K562 (cell line): Measurements from ENCODE around the gene SHB. TPM values are rescaled to one million over a fixed set of nuclear protein-coding genes. Genes with fewer than 3 reads are reported as not detected.

Source experiments
- ATF4 ChIP-seq: fragments of 450-650 bp; formaldehyde crosslinking; IDR thresholded peaks from 2 replicates; pipeline ENCODE4 v1.4.0; 2022; ENCODE audit warnings: mild to moderate bottlenecking, moderate library complexity
- CEBPG ChIP-seq, 3 experiments: fragments of 200-800 bp in 1 of 3; sonication (Bioruptor generic) in 1 of 3; sonication (generic) in 1 of 3; formaldehyde crosslinking in 1 of 3; IDR thresholded peaks in 2 of 3; conservative IDR thresholded peaks in 1 of 3; 2 replicates each; pipeline versions ENCODE4 v1.6.1 to v1.8.0; 2016 to 2022; ENCODE audit warnings: missing compliant biosample characterization in 2 of 3, missing genetic modification characterization in 2 of 3, mild to moderate bottlenecking in 1 of 3, missing genetic modification reagents in 1 of 3
- GATAD2B ChIP-seq: fragments of 450-650 bp; IDR thresholded peaks from 2 replicates; pipeline ENCODE4 v1.6.1; 2017; ENCODE audit warnings: mild to moderate bottlenecking, borderline replicate concordance
- ILF3 ChIP-seq: fragments of 450-650 bp; IDR thresholded peaks from 2 replicates; pipeline ENCODE4 v1.6.1; 2018; ENCODE audit warnings: antibody characterized with exemption, mild to moderate bottlenecking, moderate library complexity, borderline replicate concordance
- KLF10 ChIP-seq: fragments of 250-450 bp; sonication (Bioruptor Pico); IDR thresholded peaks from 2 replicates; pipeline ENCODE4 v1.6.1; 2021; ENCODE audit warnings: matching md5 sums
- KLF16 ChIP-seq: IDR thresholded peaks from 2 replicates; pipeline ENCODE4 v1.6.1; 2016; ENCODE audit warnings: antibody characterized with exemption
- MXD1 ChIP-seq: fragments of 250-450 bp; sonication (Bioruptor Pico); IDR thresholded peaks from 2 replicates; pipeline ENCODE4 v1.8.0; 2021; ENCODE audit warnings: borderline replicate concordance, mild to moderate bottlenecking, moderate library complexity; ENCODE audit not compliant: poor library complexity, severe bottlenecking
- PHF20 ChIP-seq: fragments of 450-650 bp; IDR thresholded peaks from 2 replicates; pipeline ENCODE4 v1.6.1; 2018; ENCODE audit not compliant: partially characterized antibody
- PHTF2 ChIP-seq: fragments of 250-450 bp; sonication (Bioruptor Pico); IDR thresholded peaks from 2 replicates; pipeline ENCODE4 v1.5.0; 2021; ENCODE audit warnings: mild to moderate bottlenecking
- TCF7L2 ChIP-seq: fragments of 150-350 bp; IDR thresholded peaks from 2 replicates; pipeline ENCODE4 v1.6.1; 2016; ENCODE audit warnings: low read depth, mild to moderate bottlenecking, low read length, moderate library complexity
- TCFL5 ChIP-seq: fragments of 250-450 bp; sonication (Bioruptor Pico); conservative IDR thresholded peaks from 2 replicates; pipeline ENCODE4 v1.6.1; 2021; ENCODE audit warnings: mild to moderate bottlenecking, moderate library complexity, matching md5 sums
- THAP12 ChIP-seq: fragments of 250-450 bp; sonication (Bioruptor Pico); IDR thresholded peaks from 2 replicates; pipeline ENCODE4 v1.9.0; 2021; ENCODE audit warnings: mild to moderate bottlenecking, inconsistent platforms
- UBTF ChIP-seq, 2 experiments: IDR thresholded peaks; 2 replicates each; pipeline ENCODE4 v1.6.1; 2012; ENCODE audit warnings: improper control_type of control experiment in 2 of 2, low read depth in 2 of 2, low read length in 2 of 2, borderline replicate concordance in 1 of 2
- ZBTB33 ChIP-seq: sonication (generic); formaldehyde crosslinking; IDR thresholded peaks from 2 replicates; pipeline ENCODE4 v1.8.1; 2023; ENCODE audit warnings: mild to moderate bottlenecking, missing genetic modification reagents
- ZNF239 ChIP-seq: fragments of 250-450 bp; sonication (Bioruptor Pico); IDR thresholded peaks from 2 replicates; pipeline ENCODE4 v1.4.0; 2020; ENCODE audit warnings: mild to moderate bottlenecking
- polyA plus RNA-seq, 8 experiments: library from polyadenylated mRNA; depleted of rRNA in 4 of 8; stranded (reverse) in 5 of 8; unstranded in 3 of 8; fragments of >200 nt; fragmentation: Nextera tagmentation in 2 of 8; fragmentation: Illumina TruSeq in 1 of 8; extraction: Ambion mirVana in 2 of 8; extraction: Trizol in 1 of 8; gene quantifications; 2 replicates each; pipeline versions ENCODE4 v1.2.1 to v1.2.3, GENCODE V29; 2011 to 2014; ENCODE audit warnings: inconsistent platforms in 1 of 8, missing spikeins in 1 of 8
- total RNA-seq, 7 experiments: library from RNA; depleted of rRNA in 6 of 7; stranded (reverse); fragments of >200 nt in 6 of 7; fragmentation: Illumina TruSeq in 2 of 7; extraction: Trizol in 2 of 7; gene quantifications; 2 replicates each; pipeline versions ENCODE4 v1.2.1 to v1.2.3, GENCODE V29; 2011 to 2021; ENCODE audit warnings: low replicate concordance in 1 of 7

The SHB gene
- total and polyA plus RNA-seq, 9 of the 15 experiments (the other 6 are each of a cell fraction or from before 2014, with no cell fraction given) = 0.78 to 16.0 (median 5.3) TPM

GRCh38 chr9:38039907-38040682 lies 28.9 kb downstream of the SHB start (continued):
- no peak for TF ChIP-seq GATAD2B
- TF ChIP-seq UBTF (IDR thresholded peaks at IDR 0.05; ENCODE audit: borderline replicate concordance in 1 of 2, low read depth in 2 of 2, low read length in 2 of 2) = peak in 1 of 2 experiments; percentile 78; a peak in 2 of 4 replicates
- peak; percentile 65; the same call in 1 of the 2 replicates for TF ChIP-seq KLF16
- no peak for TF ChIP-seq TCFL5 (CRISPR knock-in tag)
- TF ChIP-seq ATF4 (CRISPR knock-in tag) = peak; percentile 8; the same call in 1 of the 2 replicates
- no peak for TF ChIP-seq PHF20
- TF ChIP-seq KLF10 (CRISPR knock-in tag) = no peak
- no peak for TF ChIP-seq TCF7L2
- no peak for TF ChIP-seq CEBPG (CRISPR knock-in tag; IDR thresholded peaks at IDR 0.05)
- no peak for TF ChIP-seq CEBPG (tag; conservative IDR thresholded peaks at IDR 0.05 in 1 of 2, IDR thresholded peaks at IDR 0.05 in 1 of 2)
- TF ChIP-seq MXD1 = no peak
- TF ChIP-seq ILF3 = no peak
- no peak for TF ChIP-seq PHTF2 (CRISPR knock-in tag)
- TF ChIP-seq THAP12 (CRISPR knock-in tag) = no peak
- TF ChIP-seq ZBTB33 (CRISPR knock-in tag) = no peak
- TF ChIP-seq ZNF239 (CRISPR knock-in tag) = no peak
